Measurements from ENCODE around the gene XXYLT1. TPM values are rescaled to one million over a fixed set of nuclear protein-coding genes. Genes with fewer than 3 reads are reported as not detected.
A peak's percentile ranks its signal among the peaks of the same experiment; 100 is the strongest.

Gene XXYLT1
- polyA plus RNA-seq, 4 donors, result 0.81 to 11.7 (median 4.6) TPM

DNA sequence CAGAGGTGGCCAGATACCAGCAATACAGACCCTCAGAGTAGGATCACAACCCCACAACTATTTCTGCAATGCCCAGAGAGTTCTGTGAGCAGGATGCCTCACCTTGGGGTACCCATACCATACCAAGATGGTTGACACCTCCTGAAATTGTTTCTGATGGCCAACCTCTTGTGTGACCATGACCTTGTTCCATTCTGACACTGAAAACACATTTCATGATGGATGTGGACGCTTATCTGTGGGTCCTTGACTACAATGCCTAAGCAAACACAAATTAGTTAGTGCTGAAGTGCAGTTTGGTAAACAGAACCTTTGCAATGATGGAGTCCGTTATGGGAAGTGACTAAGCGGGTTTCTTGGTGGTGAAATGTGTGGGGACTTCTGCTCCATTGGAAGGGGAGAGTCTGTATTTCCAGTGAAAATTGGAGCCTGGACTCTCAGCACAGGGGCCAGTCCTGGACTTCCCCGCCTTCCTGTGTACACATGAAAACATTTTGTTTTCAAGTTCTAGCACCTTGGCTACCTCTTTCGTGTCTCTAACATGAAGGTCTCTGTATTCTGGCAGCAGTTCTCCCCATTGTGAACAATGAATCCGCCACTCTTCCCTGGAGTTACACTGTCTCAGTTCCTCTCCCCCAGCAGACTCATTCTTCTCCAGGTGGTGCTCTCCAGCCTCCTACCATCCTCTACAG lies 106.2 kb downstream of the XXYLT1 start:
- H3K27ac ChIP-seq (ENCODE audit: low read depth in 1 of 3, low read length in 2 of 3), result no peak overlapping the region
- no peaks in the 10 kb centered on the region for H3K36me3 ChIP-seq (ENCODE audit: control insufficient read depth in 3 of 3, insufficient read depth in 2 of 3, low read depth in 1 of 3, low read length in 3 of 3)
- FAIRE-seq, result no peak
- 77 to 81% (median 80%) methylated on average over 6 of the region's 6 CpGs for WGBS, 3 donors
- H3K4me3 ChIP-seq (ENCODE audit: low read depth in 1 of 3, low read length in 3 of 3), result no peak overlapping the region
- peaks cover 0 to 3% of the 10 kb centered on the region in 2 donors for H3K9me3 ChIP-seq (ENCODE audit: control insufficient read depth in 2 of 2, insufficient read depth in 1 of 2, low read depth in 1 of 2, low read length in 1 of 2)
- H3K27me3 ChIP-seq (ENCODE audit: control insufficient read depth in 3 of 3, insufficient read depth in 3 of 3, low read length in 3 of 3), result no peaks in the 10 kb centered on the region
- no peak for DNase-seq
- H3K4me1 ChIP-seq (ENCODE audit: control insufficient read depth in 3 of 3, insufficient read depth in 2 of 3, low read depth in 1 of 3, low read length in 2 of 3), result peaks cover 0 to 25% (median 13%) of the 10 kb centered on the region in 3 donors

DNA sequence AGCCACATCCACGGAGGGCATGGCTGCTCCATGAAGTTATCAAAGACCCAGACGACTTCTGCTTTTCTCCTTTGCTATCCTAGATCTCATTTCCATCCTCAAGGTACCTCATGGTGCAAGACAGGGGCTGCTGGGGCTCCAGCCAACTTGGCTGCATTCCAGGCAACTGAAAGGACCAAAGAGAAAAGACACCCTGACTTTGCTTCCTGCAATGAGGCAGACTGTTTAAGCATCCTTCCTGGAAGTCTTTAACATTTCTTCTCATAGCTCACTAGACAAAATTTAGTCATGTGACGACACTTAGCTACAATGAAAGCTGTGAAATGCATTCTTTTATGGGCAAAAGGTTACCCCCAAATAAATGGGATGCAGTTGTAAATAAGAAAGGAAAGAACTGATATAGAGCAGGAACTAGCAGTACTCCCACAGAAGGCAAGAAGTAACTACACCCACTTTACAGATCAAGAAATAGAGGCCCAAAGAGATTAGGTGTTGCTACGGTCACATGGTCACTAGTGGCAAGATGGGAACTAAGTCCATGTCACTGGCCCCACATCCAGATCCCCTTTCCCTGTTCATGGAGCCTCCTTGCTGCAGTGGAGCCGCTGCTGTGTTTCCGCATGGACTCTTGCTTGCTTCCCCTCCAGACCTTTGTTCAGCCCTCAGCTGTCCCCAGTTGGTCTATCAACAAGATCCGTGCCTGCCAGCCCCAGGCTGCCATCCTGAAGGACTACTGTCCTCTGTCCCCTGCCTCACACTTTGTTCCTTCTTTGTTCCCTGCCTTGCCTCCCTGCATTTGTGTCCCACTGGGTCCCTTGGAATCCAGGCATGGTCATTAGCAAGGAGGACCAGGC lies 107.0 kb downstream of the XXYLT1 start:
- Histone ChIP-seq H3K9me3 (ENCODE audit: control insufficient read depth in 2 of 2, insufficient read depth in 1 of 2, low read depth in 1 of 2, low read length in 1 of 2) (peaks cover 0 to 3% of the 10 kb centered on the region in 2 donors), H3K27ac (ENCODE audit: low read depth in 1 of 3, low read length in 2 of 3) (no peak overlapping the region), H3K4me3 (ENCODE audit: low read depth in 1 of 3, low read length in 3 of 3) (no peak overlapping the region), H3K27me3 (ENCODE audit: control insufficient read depth in 3 of 3, insufficient read depth in 3 of 3, low read length in 3 of 3) (no peaks in the 10 kb centered on the region), H3K36me3 (ENCODE audit: control insufficient read depth in 3 of 3, insufficient read depth in 2 of 3, low read depth in 1 of 3, low read length in 3 of 3) (no peaks in the 10 kb centered on the region), H3K4me1 (ENCODE audit: control insufficient read depth in 3 of 3, insufficient read depth in 2 of 3, low read depth in 1 of 3, low read length in 2 of 3) (peaks cover 0 to 32% (median 17%) of the 10 kb centered on the region in 3 donors)
- WGBS, 3 donors, result 87 to 94% (median 90%) methylated on average over 7 of the region's 7 CpGs
- DNase-seq (no peak), FAIRE-seq (no peak)

DNA sequence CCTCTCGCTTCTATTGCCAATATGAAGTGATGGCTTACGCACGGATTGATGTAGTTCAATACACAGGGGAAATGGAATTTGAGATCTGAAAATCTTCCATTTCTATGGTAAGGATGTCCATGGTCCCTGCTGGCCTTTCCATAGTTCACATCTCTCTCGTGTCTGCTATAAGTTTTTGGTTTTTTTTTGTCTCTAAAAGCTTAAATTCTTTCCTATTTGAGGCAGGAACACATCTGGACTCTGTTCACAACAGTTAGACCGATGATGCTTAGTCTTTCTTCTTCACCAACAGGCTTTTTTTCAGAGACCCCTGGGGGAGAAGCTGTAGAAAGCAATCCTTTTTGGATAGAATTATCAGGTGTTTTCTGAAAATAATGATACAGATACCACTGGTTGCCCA lies 108.1 kb downstream of the XXYLT1 start:
- no peak for FAIRE-seq
- Histone ChIP-seq H3K4me1 (ENCODE audit: control insufficient read depth in 3 of 3, insufficient read depth in 2 of 3, low read depth in 1 of 3, low read length in 2 of 3) (peaks cover 0 to 37% (median 17%) of the 10 kb centered on the region in 3 donors), H3K4me3 (ENCODE audit: low read depth in 1 of 3, low read length in 3 of 3) (no peak overlapping the region), H3K9me3 (ENCODE audit: control insufficient read depth in 2 of 2, insufficient read depth in 1 of 2, low read depth in 1 of 2, low read length in 1 of 2) (peaks cover 0 to 3% of the 10 kb centered on the region in 2 donors), H3K27ac (ENCODE audit: low read depth in 1 of 3, low read length in 2 of 3) (peak overlapping the region in 2 of 3 donors; percentile 56 to 58), H3K36me3 (ENCODE audit: control insufficient read depth in 3 of 3, insufficient read depth in 2 of 3, low read depth in 1 of 3, low read length in 3 of 3) (no peaks in the 10 kb centered on the region), H3K27me3 (ENCODE audit: control insufficient read depth in 3 of 3, insufficient read depth in 3 of 3, low read length in 3 of 3) (no peaks in the 10 kb centered on the region)
- WGBS, 3 donors, result 83 to 95% (median 89%) methylated on average over 5 of the region's 5 CpGs
- DNase-seq, result no peak

DNA sequence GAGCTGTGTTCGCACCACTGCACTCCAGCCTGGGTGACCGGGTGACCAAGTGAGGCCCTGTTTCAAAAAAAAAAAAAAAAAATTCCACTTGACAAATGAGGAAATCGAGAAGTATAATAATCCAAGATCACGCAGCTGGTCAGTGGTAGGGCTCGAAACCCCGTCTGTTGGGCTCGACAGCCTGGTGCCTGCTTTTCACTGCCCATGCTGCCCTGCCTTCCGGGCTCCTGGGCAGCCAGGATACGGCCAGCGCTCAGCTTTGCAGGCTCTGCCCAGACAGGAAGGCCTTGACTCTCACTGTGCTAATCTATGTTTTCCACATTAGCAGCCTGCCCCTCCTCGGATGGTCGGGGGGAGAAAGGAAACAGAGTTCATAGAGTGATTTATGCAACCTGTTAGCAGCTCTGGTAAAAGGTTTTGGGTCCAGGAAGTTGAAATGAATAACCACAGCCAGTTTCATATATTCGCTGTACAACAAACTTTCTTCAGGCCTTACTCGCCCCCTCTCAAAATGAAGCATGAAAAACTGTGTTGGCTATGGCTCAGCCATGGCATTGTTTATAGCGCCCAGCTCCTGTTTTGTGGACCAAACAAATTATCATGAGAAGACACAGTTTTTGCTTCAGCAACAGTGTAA lies 108.8 kb downstream of the XXYLT1 start:
- Histone ChIP-seq H3K4me1 (ENCODE audit: control insufficient read depth in 3 of 3, insufficient read depth in 2 of 3, low read depth in 1 of 3, low read length in 2 of 3) (peaks cover 0 to 38% (median 17%) of the 10 kb centered on the region in 3 donors), H3K36me3 (ENCODE audit: control insufficient read depth in 3 of 3, insufficient read depth in 2 of 3, low read depth in 1 of 3, low read length in 3 of 3) (no peaks in the 10 kb centered on the region), H3K9me3 (ENCODE audit: control insufficient read depth in 2 of 2, insufficient read depth in 1 of 2, low read depth in 1 of 2, low read length in 1 of 2) (peaks cover 0 to 3% of the 10 kb centered on the region in 2 donors), H3K4me3 (ENCODE audit: low read depth in 1 of 3, low read length in 3 of 3) (no peak overlapping the region), H3K27me3 (ENCODE audit: control insufficient read depth in 3 of 3, insufficient read depth in 3 of 3, low read length in 3 of 3) (no peaks in the 10 kb centered on the region), H3K27ac (ENCODE audit: low read depth in 1 of 3, low read length in 2 of 3) (peak overlapping the region; percentile 33 to 58 (median 56))
- WGBS, 3 donors, result 51 to 78% (median 63%) methylated on average over 15 of the region's 15 CpGs
- no peak for FAIRE-seq
- DNase-seq, result no peak

DNA sequence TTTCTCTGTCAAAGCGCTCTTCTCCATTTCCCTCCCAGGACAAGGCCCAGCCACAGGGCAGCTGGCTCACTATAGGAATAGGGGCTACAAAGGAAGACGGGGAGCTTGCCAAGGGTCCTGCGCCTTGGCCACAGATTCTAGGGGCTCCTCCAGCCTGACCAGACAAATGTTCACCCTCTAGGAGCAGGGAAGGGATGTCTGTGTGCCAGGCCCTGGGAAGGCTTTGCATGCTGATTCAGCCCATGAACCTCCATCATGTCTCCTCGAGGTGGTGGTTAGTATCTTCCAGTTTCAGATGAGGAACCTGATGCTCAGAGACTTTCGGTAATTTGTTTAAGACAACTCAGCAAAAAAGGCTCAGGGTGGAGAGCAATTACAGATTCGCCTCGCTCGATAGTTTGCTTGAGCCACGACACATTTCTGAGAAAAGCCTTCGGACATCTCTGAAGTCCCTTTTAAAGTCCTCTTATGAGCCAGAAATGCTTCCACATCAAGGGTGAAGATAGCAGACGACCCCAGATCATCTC lies 110.0 kb downstream of the XXYLT1 start:
- H3K27ac ChIP-seq (ENCODE audit: low read depth in 1 of 3, low read length in 2 of 3), result peak overlapping the region; percentile 17 to 92 (median 82)
- no peak overlapping the region for H3K4me3 ChIP-seq (ENCODE audit: low read depth in 1 of 3, low read length in 3 of 3)
- H3K4me1 ChIP-seq (ENCODE audit: control insufficient read depth in 3 of 3, insufficient read depth in 2 of 3, low read depth in 1 of 3, low read length in 2 of 3), result peaks cover 0 to 43% (median 17%) of the 10 kb centered on the region in 3 donors
- no peaks in the 10 kb centered on the region for H3K36me3 ChIP-seq (ENCODE audit: control insufficient read depth in 3 of 3, insufficient read depth in 2 of 3, low read depth in 1 of 3, low read length in 3 of 3)
- 87 to 95% (median 90%) methylated on average over 11 of the region's 11 CpGs for WGBS, 3 donors
- FAIRE-seq (no peak), DNase-seq (no peak)
- H3K27me3 ChIP-seq (ENCODE audit: control insufficient read depth in 3 of 3, insufficient read depth in 3 of 3, low read length in 3 of 3), result no peaks in the 10 kb centered on the region
- H3K9me3 ChIP-seq (ENCODE audit: control insufficient read depth in 2 of 2, insufficient read depth in 1 of 2, low read depth in 1 of 2, low read length in 1 of 2), result peaks cover 0 to 3% of the 10 kb centered on the region in 2 donors

DNA sequence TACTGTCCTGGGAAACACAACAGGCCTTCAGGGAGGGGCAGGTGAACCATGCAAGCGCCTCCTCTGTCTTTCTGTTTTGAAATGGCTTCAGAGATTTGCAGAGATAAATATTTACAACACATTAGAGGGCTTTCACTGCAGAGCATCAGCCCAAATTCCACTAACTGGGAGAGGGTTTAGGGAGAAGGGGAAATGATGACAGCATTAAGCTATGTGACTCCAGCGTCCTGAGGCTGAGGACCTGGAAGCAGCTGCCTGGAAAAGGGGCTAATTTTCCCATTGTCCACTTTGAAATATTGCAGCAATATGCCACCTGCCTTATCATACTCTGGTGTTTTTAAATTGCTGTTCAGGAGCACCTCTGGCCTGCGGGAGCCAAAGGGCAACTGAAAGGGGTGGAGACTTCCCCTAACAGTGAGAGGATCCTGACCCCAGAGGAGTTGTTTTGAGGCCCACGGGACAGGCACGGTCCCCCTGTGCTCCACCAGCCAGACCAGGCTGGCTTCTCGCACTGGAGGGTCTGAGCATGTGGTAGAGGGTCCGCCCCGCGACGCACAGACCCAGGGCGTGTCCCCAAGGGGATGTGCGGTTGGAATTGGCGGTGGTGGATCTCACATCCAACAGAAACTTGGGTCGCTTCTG lies 110.6 kb downstream of the XXYLT1 start:
- H3K9me3 ChIP-seq (ENCODE audit: control insufficient read depth in 2 of 2, insufficient read depth in 1 of 2, low read depth in 1 of 2, low read length in 1 of 2), result peaks cover 0 to 3% of the 10 kb centered on the region in 2 donors
- H3K4me1 ChIP-seq (ENCODE audit: control insufficient read depth in 3 of 3, insufficient read depth in 2 of 3, low read depth in 1 of 3, low read length in 2 of 3), result peaks cover 1 to 46% (median 20%) of the 10 kb centered on the region in 3 donors
- H3K27me3 ChIP-seq (ENCODE audit: control insufficient read depth in 3 of 3, insufficient read depth in 3 of 3, low read length in 3 of 3), result no peaks in the 10 kb centered on the region
- FAIRE-seq (no peak), DNase-seq (peak; percentile 14 to 58)
- 60 to 68% (median 62%) methylated on average over 14 of the region's 14 CpGs for WGBS, 3 donors
- H3K27ac ChIP-seq (ENCODE audit: low read depth in 1 of 3, low read length in 2 of 3), result peak overlapping the region; percentile 17 to 92 (median 82)
- H3K4me3 ChIP-seq (ENCODE audit: low read depth in 1 of 3, low read length in 3 of 3), result no peak overlapping the region
- no peaks in the 10 kb centered on the region for H3K36me3 ChIP-seq (ENCODE audit: control insufficient read depth in 3 of 3, insufficient read depth in 2 of 3, low read depth in 1 of 3, low read length in 3 of 3)

DNA sequence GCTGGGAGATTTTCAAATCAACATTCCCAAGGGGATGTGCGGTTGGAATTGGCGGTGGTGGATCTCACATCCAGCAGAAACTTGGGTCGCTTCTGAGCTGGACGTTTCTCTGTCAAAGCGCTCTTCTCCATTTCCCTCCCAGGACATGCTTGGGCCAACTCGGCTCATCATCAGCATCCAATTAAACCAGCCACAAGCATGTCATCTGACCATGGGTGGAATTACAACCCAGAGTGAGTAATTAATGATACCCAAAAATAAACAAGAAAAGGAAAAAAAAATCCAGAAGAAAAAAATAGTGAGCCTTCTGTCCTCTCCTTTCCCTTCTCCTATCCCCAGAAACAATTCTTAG lies 111.2 kb downstream of the XXYLT1 start:
- WGBS, 3 donors, result 71 to 87% (median 83%) methylated on average over 6 of the region's 6 CpGs
- Histone ChIP-seq H3K36me3 (ENCODE audit: control insufficient read depth in 3 of 3, insufficient read depth in 2 of 3, low read depth in 1 of 3, low read length in 3 of 3) (no peaks in the 10 kb centered on the region), H3K4me3 (ENCODE audit: low read depth in 1 of 3, low read length in 3 of 3) (no peak overlapping the region), H3K9me3 (ENCODE audit: control insufficient read depth in 2 of 2, insufficient read depth in 1 of 2, low read depth in 1 of 2, low read length in 1 of 2) (peaks cover 0 to 3% of the 10 kb centered on the region in 2 donors), H3K4me1 (ENCODE audit: control insufficient read depth in 3 of 3, insufficient read depth in 2 of 3, low read depth in 1 of 3, low read length in 2 of 3) (peaks cover 4 to 52% (median 20%) of the 10 kb centered on the region in 3 donors), H3K27ac (ENCODE audit: low read depth in 1 of 3, low read length in 2 of 3) (peak overlapping the region in 2 of 3 donors; percentile 82 to 92), H3K27me3 (ENCODE audit: control insufficient read depth in 3 of 3, insufficient read depth in 3 of 3, low read length in 3 of 3) (no peaks in the 10 kb centered on the region)
- DNase-seq (no peak), FAIRE-seq (no peak)

Measured in small intestine (tissue), 7 donors.